Chondrocyte (in vitro differentiated cells): ENCODE results near the gene VAMP4. TPM values are rescaled to one million over a fixed set of nuclear protein-coding genes. Genes with fewer than 3 reads are reported as not detected.
"Not testable (repeated sequence)": the region's sequence is repeated elsewhere in the genome, so short reads cannot be mapped to it uniquely, and the experiment has no call there.

Source experiments
- DNase-seq: peaks from one replicate; pipeline ENCODE4 v3.0.0; 2021; ENCODE audit warnings: mixed read lengths, low spot score
- H3K27ac Mint-ChIP-seq: one replicate; pipeline ENCODE4 v1.8.0; 2021; ENCODE audit warnings: mild to moderate bottlenecking, moderate library complexity, mixed read lengths; ENCODE audit not compliant: unreplicated experiment
- H3K27me3 Mint-ChIP-seq: 2 replicates; pipeline ENCODE4 v1.8.0; 2021; ENCODE audit warnings: low read depth, mixed read lengths
- H3K36me3 Mint-ChIP-seq: 2 replicates; pipeline ENCODE4 v1.8.0; 2021; ENCODE audit warnings: low read depth, mixed read lengths
- H3K4me1 Mint-ChIP-seq: 2 replicates; pipeline ENCODE4 v1.8.0; 2021; ENCODE audit warnings: low read depth, mild to moderate bottlenecking, mixed read lengths
- H3K4me3 Mint-ChIP-seq: one replicate; pipeline ENCODE4 v1.8.0; 2021; ENCODE audit warnings: mild to moderate bottlenecking, moderate library complexity, mixed read lengths; ENCODE audit not compliant: unreplicated experiment
- H3K9me3 Mint-ChIP-seq: 2 replicates; pipeline ENCODE4 v1.8.0; 2021; ENCODE audit warnings: low read depth, mixed read lengths
- total RNA-seq: library from RNA; stranded (reverse); gene quantifications from 3 replicates; pipeline ENCODE4 v1.2.1, GENCODE V29; 2021
- TF ChIP-seq, protein P1 (sequence below): fragments of 200-600 bp; sonication (generic); IDR thresholded peaks from 2 replicates; pipeline ENCODE4 v1.5.0; 2021; ENCODE audit warnings: antibody characterized with exemption, mild to moderate bottlenecking, moderate library complexity

Gene VAMP4
- total RNA-seq, 1 donor from 2014 or later: 14.8 TPM

DNA sequence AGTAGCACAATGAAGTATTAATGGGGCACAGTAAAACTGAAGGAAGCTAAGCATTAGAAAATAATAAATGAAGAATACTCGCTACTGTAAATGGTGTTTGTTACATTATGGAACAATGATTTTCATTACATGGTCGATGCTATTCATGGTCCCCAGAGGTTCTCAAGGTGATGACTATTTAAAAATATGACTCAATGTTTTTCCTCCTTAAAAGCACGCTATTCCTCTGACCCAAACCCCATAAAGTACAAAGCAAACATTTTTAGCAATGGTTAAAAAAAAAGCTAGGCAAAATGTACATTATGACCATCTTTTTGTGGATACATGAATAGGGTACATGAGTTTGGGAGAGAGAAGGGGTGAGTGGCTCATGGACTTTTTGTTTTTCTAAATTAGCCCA lies 34.3 kb downstream of the VAMP4 start:
- H3K27me3 Mint-ChIP-seq: no peaks in the 10 kb centered on the region
- H3K27ac Mint-ChIP-seq: no peak overlapping the region
- no peaks in the 10 kb centered on the region for H3K4me1 Mint-ChIP-seq

DNA sequence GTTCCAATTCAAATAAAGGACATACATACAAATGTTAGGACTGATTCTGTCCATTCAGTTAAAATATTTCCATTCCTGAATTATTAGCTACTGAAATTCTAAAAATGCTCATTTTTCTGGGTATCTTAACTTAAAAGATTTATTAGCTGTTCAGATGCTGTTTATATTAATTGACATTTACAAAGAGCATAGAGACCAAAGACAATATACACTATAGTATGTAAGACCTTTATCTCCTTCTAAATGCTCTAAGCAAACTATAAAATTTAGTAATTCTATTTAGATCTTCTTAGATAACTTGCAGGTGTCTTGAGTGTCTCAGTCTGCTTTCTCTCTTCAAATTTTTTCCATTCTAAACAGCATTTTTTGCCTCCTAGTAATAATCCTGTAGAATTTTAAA lies 39.3 kb downstream of the VAMP4 start:
- Mint-ChIP-seq H3K27ac (no peak overlapping the region), H3K36me3 (peaks cover 11% of the 10 kb centered on the region), H3K9me3 (peaks cover under 1% of the 10 kb centered on the region), H3K4me1 (peaks cover 8% of the 10 kb centered on the region), H3K27me3 (no peaks in the 10 kb centered on the region), H3K4me3 (no peak overlapping the region)
- TF ChIP-seq, protein P1, sequence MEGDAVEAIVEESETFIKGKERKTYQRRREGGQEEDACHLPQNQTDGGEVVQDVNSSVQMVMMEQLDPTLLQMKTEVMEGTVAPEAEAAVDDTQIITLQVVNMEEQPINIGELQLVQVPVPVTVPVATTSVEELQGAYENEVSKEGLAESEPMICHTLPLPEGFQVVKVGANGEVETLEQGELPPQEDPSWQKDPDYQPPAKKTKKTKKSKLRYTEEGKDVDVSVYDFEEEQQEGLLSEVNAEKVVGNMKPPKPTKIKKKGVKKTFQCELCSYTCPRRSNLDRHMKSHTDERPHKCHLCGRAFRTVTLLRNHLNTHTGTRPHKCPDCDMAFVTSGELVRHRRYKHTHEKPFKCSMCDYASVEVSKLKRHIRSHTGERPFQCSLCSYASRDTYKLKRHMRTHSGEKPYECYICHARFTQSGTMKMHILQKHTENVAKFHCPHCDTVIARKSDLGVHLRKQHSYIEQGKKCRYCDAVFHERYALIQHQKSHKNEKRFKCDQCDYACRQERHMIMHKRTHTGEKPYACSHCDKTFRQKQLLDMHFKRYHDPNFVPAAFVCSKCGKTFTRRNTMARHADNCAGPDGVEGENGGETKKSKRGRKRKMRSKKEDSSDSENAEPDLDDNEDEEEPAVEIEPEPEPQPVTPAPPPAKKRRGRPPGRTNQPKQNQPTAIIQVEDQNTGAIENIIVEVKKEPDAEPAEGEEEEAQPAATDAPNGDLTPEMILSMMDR: no peak
- DNase-seq: no peak

More for the DNA sequence above, 34.3 kb downstream of the VAMP4 start:
- no peaks in the 10 kb centered on the region for H3K9me3 Mint-ChIP-seq
- H3K36me3 Mint-ChIP-seq: peaks cover 9% of the 10 kb centered on the region
- TF ChIP-seq, protein P1: no peak
- H3K4me3 Mint-ChIP-seq: no peak overlapping the region
- no peak for DNase-seq

GRCh38 chr1:171699531-171699930 lies 42.3 kb downstream of the VAMP4 start:
- Mint-ChIP-seq H3K4me3 (no peak overlapping the region), H3K27me3 (no peaks in the 10 kb centered on the region), H3K27ac (no peak overlapping the region), H3K4me1 (peaks cover 8% of the 10 kb centered on the region), H3K36me3 (peaks cover 26% of the 10 kb centered on the region), H3K9me3 (peaks cover 18% of the 10 kb centered on the region)
- DNase-seq: no peak
- TF ChIP-seq, protein P1: no peak

GRCh38 chr1:171695772-171696171 lies 46.1 kb downstream of the VAMP4 start:
- not testable (repeated sequence) for H3K27ac Mint-ChIP-seq, DNase-seq, H3K4me1 Mint-ChIP-seq, H3K4me3 Mint-ChIP-seq, H3K27me3 Mint-ChIP-seq
- peaks cover 19% of the 10 kb centered on the region for H3K36me3 Mint-ChIP-seq
- H3K9me3 Mint-ChIP-seq: peaks cover 29% of the 10 kb centered on the region

GRCh38 chr1:171693541-171693940 lies 48.3 kb downstream of the VAMP4 start:
- not testable (repeated sequence) for H3K4me3 Mint-ChIP-seq, DNase-seq, H3K4me1 Mint-ChIP-seq, H3K27me3 Mint-ChIP-seq, H3K27ac Mint-ChIP-seq
- peaks cover 19% of the 10 kb centered on the region for H3K36me3 Mint-ChIP-seq
- peaks cover 30% of the 10 kb centered on the region for H3K9me3 Mint-ChIP-seq

- TF ChIP-seq, protein P1: no peak
- Mint-ChIP-seq H3K36me3 (no peaks in the 10 kb centered on the region), H3K4me1 (no peaks in the 10 kb centered on the region), H3K9me3 (peaks cover 9% of the 10 kb centered on the region), H3K27ac (no peak overlapping the region), H3K27me3 (no peaks in the 10 kb centered on the region), H3K4me3 (no peak overlapping the region)
- DNase-seq: no peak
These were observed 58.0 kb downstream of the VAMP4 start for GRCh38 chr1:171683870-171684269.
